OCI-M2 (cell line): ENCODE data around the gene TNNT1.
A peak's percentile ranks its signal among the peaks of the same experiment; 100 is the strongest.
"Not testable (repeated sequence)": the region's sequence is repeated elsewhere in the genome, so short reads cannot be mapped to it uniquely, and the experiment has no call there.

Experiments
- DNase-seq: peaks from one replicate; lab custom pipeline; 2025; ENCODE audit not compliant: unreplicated experiment; lab: John Stamatoyannopoulos, UW

The TNNT1 gene

DNA sequence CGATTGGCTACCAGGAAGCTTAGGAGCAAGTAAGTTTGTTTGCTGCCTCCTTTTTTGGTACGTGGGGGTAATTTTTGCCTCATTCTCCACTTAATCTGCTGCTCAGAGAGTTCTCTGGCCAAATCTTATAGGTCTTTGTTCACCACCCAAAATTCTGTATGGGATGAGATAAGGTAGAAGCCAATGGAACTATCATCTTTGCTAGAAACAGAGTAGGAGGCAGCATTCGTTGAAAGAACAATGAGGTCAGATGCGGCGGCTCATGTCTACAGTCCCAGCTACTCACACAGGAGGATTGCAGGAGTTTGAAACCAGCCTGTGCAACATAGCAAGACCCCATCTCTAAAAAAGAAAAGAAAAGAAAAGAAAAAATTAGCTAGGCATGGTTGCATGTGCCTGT lies 22.4 kb upstream of the TNNT1 start:
- no peak for DNase-seq

DNA sequence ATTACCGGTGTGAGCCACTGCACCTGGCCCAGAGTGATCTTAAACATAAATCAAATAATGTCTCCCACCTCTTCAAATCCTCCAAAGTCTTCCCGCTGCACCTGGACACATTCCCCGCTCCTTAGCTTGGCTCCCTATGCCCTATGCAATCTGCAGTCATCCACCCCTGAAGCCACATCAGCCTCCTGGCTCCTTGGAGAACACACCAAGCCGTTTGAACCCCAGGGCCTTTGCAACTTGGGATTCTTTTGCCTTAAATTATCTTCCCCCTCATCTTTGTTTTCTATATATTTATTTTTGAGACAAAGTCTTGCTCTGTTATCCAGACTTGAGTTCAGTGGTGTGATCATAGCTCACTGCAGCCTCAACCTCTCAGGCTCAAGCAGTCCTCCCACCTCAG lies 20.1 kb upstream of the TNNT1 start:
- no peak for DNase-seq

DNA sequence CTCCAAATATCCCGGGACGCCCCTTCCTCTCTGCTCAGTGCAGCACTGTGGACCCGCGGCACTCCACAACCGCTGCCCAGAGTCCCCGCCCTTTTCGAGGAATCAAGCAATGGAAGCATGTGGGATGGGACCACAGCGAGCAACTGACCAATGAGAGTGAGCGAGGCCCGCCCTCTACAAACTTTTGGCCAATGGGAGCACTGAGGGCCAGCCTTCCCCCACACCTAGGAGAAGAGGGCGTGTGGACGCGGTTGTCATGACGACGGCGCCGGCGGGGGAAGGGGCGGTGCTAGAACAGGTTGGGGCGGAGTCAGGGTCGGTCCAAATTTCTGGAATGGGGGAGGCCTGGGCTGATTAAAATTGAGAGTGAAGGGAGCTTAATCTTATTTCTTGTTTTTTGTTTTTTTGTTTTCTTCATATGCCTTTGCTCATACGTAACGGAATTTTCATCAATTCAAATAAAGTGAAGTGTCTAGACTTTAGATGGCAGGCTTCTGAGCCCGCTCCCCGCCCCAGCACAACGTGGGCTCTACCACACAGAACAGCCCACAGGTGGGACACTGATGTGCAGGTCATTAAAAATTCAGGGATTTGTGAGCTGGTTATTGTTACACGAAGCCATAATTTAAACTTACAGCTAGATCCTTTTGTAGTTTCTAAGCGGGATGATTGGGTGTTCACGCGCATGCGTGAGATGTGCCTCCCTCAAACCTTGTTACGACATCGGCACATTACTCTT lies 17.7 kb upstream of the TNNT1 start, which contains the start of gene DNAAF3:
Gene DNAAF3, minus strand, starts transcription at position 84 of the 739 bp plus-strand sequence. CDS start 200 bp downstream, outside the sequence.
- peak; percentile 97 for DNase-seq

DNA sequence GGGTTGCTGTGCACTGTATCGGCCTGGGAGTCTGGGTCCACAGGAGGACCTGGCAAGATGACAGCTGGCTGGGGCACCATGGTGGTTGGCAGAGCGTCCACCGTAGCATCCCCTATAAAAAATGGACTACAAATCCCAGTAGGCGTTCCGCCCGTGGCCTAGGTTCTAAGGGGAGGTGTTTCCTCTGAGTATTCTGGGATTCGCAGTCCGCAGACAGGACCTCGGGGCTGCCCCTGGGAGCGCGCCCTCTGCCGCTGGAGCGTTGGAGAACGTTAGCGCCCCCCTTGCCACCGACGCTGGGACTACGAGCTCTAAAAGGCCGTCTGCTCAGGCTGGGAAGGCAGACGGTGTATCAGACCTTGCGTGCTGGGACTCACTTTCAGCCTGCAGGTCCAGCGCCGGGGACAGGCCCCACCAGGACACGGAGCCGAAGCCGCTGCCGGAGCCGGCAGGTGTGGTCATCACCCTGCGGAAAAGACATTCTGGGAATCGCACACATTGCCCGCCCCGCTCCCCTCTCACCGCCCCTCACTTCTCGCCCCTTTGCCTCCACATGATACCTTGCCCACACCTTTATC lies 17.0 kb upstream of the TNNT1 start:
- DNase-seq, result peak; percentile 66

DNA sequence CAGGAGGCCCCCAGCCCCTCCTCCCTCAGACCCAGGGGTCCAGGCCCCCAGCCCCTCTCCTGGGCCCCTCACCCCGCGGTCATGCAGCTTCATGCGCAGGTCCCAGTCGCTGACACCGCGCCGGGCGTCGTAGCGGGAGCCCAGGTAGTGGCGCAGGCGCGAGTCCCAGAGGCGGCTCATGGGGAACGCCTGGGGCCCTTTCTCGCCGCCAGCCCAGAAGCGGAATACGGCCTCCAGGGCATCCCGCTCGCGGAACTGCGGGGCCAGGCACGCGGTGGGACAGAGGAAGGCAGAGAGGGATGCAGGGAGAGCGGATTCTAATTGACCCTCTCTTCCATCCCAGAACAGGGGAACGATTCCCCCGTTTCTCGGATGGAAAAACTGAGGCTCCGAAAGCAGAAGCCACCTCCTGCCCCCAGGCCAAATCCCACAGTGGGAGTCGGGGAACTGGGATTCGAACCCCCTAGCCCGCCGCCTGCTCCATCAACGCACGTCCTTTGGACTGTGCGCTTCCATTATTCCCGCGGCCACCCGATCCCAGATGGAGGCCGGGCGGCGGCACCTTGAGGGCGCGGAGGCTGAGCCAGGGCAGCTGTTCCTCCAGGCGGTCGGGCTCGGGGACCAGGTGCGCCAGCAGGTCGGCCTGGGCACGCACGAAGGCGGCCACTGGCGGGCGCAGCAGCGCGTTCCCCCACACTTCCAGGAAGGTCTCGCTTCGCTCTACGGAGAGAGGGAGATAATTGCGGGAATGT lies 12.7 kb upstream of the TNNT1 start:
- DNase-seq, result no peak

DNA sequence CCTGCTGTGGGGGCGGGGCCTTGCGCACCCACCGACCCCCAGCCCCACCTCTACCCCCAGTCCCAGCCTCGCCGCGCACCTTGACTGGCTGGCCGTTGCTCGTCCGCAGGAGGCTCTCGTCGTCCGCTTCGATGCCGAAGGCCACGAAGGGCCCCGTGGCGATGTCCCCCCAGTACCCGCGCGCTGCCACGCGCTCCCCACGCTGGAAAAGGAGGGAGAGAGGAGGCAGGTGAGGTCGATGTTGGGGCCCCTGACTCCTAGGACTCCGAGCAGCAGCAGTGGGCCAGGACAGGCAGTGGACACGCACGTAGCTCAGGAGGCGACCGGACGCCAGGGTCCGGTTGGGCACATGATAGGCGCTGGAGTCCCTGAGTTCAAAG lies 12.0 kb upstream of the TNNT1 start:
- DNase-seq, result no peak

DNA sequence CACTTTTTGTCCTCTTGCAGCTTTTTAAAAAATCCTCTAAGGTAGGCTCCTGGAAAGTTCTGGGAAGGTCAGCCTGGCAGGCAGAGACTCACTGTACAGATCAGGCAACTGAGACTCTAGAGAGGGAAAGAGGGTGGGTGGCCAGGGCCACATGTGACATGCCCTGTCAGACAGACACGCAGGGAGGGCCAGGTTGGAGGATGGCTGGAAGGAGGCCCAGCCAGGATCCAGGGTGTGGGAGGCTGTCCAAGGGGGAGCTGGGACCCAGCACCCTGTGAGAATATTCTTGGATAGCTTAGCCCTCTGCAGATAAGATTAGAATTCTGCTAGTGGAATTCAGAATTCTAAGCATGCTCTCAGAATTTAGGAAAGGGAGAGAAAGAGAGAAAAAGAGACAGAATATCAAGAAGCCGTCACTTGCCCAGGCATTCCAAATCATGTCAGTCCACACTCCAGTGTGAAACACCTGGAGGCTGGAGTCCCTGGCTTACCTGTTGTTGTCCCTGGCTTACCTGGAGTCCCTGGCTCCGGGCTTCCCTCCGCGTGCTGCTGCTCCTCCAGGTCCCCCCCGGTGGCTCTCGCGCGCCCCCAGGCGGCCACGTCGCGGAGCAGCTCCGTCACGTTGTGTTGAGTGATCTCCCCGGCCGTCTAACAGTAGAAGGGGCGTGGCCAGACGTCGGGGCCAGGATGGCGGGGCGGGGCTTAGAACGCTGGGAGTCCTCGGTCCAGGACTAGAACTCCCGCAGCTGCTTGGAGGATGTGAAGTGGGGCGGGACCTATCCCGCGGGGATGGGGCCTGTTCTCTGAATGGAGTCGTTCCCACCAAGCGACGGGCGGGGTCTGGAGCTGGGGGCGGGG lies 11.4 kb upstream of the TNNT1 start:
- DNase-seq, result peak; percentile 64

DNA sequence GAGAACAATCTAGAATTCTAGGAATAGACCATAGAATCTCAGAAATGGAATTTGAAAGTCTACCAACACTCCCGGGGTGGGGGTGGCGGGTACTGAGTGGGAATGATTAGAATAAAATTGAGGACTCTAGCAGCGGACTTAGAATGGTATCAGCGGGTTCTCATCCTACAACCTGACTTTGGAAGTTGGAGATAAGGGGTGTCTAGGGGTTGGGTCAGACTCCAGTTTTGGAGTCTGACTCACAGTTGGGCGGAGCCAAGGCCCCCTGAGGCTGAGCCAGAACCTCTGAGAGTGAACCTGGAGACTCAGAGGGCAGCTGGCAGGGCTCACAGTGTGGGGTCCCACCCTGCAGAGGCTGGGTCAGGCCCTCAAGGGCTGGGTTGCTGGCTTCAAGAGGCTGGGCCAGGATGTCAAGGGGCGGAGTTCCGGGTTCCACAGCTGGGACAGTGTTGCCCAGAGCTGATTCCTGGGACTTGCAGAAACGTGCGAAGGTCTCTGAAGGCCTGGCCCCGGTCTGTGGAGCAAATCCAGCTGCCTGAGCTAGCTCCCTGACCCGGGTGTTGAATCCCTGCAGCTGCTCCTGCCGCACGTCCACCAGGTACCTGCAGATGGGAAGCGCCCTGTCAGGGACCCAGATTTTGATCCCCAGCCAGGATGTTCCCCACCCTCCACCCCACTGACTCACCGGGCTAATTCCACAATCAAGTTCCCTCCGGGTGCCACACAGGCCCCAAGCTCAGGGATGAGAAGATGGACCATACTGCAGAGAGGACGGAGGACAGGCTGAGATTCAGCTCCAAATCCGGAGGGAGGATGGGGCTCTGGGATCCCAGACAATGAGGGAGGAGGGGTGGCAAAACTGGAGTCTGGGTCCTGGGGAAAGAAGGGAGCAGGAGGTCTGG lies 10.1 kb upstream of the TNNT1 start:
- peak; percentile 92 for DNase-seq

DNA sequence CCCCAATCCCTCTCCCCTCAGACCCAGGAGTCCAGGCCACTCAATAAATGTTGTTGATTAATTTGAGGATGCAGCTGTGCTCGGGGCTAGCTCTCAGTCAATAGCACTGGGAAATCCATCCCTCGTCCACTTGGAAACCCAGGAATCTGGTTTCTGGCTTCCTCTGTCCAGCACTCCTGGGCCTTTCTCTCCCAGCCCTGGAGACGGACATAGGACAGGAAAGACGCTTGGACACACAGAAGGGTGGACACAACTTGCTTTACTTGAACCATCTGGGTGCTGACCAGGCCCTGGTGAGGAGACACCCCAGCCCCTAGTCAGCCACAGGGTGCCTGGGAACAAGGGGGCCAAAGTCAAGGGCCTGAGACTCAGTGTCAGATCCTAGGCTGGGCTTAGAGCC lies 9.4 kb upstream of the TNNT1 start:
- no peak for DNase-seq

DNA sequence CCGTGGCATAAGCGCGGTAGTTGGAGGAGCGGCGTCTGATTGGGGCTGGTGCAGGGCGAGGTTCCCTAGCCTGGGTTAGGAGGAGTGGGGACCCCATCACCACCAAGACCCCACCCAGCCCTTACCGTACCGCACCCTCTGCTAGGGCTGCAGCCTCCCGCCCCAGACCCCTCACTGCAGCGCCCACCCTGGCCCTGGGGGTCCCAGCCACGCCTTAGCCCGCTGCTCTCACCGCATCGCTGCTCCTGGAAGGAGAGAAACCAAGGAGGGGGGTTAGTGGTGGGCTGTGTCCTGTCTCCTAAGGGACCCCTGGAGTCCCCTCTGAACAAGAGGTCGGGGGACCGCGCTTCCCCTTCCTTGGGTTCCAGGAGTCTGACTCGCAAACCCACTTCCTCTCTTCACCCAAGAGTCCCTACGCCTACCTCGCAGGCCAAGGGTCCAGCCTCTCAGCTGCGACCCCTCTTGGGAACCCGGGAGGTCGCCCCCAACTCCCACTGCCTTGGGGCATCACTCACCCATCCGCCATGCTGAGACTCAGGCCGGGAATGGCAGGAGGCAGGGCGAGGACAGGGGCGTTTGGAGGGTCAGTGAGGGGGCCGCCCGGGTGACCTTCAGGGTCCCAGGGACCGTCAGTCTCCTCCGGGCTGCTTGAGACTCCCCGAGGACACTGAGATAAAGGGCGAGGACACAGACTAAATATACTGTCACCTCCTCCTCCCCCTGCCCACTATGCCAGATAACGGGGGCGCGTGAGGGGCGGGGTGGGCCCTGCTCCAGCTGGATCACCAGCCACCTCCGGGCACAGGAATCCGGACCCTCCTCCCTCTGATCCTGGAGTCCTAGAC lies 8.3 kb upstream of the TNNT1 start, which contains the start of gene TNNI3:
Gene TNNI3, minus strand, starts transcription at position 669 of the 845 bp plus-strand sequence. Its CDS starts 143 bp downstream, at position 526.
- no peak for DNase-seq

DNA sequence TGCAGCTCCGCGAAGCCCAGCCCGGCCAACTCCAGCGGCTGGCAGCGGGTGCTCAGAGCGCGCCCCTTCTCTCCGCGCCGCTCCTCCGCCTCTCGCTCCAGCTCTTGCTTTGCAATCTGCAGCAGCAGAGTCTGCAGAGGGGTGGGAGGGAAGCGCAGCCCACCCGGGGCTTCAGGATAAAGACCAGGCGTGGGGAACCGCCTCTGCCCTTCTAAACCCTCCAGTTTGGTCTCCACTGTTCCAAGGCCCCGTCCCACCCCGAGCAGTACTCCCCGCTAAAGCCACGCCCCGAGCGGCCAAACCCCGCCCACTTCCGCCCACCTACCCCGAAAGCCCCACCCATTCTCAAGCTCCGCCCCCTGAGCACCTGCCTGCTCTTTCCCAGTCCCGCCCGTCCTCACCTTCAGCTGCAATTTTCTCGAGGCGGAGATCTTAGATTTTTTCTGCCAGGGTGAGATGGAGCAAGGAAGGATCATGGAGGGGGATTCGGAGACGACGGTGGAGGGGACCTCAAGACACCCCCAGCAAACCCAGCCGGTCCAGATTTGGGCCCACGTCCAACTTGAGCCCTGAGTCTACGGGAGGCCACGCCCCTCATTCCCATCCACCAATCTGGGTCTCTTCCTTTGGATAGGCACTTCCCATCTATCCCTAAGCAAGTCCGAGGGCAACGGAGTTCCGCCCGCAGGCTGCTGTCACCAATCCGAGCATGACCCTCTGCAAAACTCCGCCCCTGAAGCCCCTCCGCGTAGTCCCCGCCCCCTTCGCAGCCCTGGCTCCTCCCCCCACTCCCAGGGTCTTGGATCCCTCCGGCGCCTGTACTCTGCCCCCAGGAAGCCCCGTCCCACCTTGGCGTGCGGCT lies 7.4 kb upstream of the TNNT1 start:
- DNase-seq, result no peak

DNA sequence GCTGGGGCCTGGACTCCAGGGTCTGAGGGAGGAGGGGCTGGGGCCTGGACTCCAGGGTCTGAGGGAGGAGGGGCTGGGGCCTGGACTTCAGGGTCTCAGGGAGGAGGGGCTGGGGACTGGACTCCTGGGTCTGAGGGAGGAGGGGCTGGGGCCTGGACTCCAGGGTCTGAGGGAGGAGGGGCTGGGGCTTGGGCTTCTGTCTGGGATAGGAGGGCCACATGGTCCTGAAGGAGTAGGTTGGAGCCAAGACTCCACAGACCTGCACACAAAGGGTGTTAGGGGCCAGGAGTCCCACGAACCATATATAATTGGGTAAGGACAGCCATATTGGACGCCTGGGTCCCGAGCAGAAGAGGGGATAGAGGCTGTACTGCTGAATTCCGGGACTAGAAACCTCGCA lies 6.8 kb upstream of the TNNT1 start:
- DNase-seq, result not testable (repeated sequence)

DNA sequence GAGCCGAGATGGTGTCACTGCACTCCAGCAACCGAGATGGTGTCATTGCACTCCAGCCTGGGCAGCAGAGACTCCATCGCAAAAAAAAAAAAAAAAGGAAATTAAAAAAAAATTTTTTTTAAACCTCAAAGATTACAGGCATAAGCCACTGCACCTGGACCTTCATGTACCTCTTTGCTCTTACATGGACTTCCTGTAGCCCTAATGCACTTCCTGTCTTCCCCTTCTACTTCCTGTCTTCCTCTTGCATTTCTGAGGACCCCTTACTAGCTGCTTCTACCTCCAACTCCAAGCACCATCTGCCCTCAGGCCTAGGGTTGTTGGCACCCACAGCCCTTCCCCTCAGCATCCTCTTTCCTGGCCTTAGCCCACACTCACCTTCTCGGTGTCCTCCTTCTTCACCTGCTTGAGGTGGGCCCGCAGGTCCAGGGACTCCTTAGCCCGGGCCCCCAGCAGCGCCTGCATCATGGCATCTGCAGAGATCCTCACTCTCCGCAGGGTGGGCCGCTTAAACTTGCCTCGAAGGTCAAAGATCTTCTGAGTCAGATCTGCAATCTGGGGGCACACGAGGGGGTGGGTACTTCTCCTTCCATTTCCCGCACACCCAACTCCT lies 4.8 kb upstream of the TNNT1 start:
- DNase-seq, result no peak

DNA sequence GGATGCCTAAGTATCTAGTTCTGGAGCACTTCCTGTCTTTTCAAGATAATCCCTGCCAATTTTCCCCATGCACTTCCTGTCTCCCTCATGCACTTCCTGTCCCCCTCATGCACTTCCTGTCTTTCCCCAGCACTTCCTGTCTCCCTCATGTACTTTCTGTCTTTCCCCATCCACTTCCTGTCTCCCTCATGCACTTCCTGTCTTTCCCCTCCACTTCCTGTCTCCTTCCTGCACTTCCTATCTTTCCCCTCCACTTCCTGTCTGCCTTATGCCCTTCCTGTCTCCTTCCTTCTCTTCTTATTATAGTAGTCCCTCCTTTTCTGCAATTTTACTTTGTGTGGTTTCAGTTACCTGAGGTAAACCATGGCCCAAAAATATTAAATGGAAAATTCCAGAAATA lies 3.0 kb upstream of the TNNT1 start:
- DNase-seq, result no peak

DNA sequence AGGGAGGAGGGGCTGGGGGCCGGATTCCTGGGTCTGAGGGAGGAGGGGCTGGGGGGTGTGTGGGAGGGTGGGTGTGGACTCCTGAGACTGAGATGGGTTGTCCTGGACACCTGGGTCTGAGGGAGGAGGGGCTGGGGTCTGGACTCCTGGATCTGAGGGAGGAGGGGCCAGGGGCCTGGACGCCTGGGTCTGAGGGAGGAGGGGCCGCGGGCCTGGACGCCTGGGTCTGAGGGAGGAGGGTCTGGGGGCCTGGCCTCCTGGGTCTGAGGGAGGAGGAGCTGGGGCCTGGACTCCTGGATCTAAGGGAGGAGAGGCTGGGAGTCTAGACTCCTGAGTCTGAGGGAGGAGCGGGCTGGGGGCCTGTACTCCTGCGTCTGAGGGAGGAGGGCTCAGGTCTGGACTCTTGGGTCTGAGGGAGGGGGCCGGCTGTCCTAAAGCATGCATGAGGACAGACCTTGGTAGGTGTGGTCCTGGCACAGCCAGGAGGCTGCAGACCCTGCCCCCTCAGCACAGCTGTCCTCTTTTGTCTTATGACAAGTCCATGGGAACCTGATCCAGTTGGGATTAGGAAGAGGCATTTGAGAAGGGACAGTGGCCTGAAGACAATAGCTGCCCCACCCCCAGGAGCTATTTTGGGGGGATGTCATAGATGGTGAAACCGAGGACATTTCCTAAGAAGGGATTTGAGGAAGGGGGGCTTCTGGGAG lies 1.3 kb downstream of the TNNT1 start:
- DNase-seq, result no peak

DNA sequence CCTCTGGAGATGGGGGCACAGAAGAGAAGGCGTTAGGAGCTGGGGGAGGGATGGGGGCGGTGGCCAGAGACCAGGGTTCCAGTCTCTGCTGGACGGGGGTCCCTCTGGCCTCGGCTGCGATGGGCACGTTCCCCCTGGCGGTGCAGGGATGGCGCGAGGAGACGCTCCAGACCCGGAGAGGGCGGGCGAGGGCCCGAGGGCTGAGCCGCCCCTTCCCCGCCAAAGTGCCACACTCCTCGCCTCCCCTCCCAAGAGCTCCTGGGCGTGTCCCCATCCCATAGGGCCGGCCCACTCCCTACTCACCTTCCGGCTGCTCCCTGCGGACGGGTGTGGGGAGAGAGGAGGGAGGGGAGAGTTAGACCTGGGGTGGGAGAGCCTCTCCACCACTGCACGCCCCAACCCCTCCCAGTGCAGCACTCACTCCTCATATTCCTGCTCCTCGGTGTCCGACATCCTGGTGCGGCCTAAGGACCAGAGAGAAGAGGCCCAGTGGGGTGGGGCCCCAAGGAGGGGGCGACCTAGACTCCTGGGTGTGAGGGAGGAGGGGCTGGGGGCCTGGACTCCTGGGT lies 2.2 kb downstream of the TNNT1 start:
- no peak for DNase-seq
